ENCODE data around the gene CCNI.

DNA sequence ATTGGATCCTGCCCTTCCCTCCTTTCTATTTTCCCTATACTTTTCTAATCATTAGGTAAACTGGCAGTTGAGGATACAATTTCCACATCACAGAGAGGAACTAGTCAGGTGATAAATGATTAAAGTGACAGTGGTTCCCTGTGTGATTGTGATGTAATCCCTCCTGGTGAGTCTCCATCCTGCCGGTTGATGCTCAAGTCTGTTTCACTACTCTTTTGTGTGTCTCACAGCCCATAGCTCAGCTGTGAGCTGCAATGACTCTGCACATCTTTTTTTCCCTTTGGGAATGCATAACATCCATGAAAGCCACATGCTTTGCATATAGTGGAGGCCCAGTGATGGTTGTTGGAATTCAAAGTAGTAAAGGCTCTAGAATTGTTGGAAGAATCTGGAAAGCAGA, 60.4 kb downstream of the CCNI start:
- TF ChIP-seq ZNF274 (IDR thresholded peaks at IDR 0.05; ENCODE audit: low read depth, low read length): no peak
- no peak for TF ChIP-seq YY1 (IDR thresholded peaks at IDR 0.05; ENCODE audit: insufficient read depth, insufficient read length)
- TF ChIP-seq SUZ12 (IDR thresholded peaks at IDR 0.05; ENCODE audit: extremely low read depth, insufficient read depth, insufficient read length): no peak
